ENCODE measurements around the gene SCT. TPM values are rescaled to one million over a fixed set of nuclear protein-coding genes. Genes with fewer than 3 reads are reported as not detected.
"Not testable (repeated sequence)": the region's sequence is repeated elsewhere in the genome, so short reads cannot be mapped to it uniquely, and the experiment has no call there.

SCT gene
- total and polyA plus RNA-seq, 2 donors (not counting 1 experiment from before 2014, with no cell fraction given): not detected

- H3K9me3 ChIP-seq (ENCODE audit: control insufficient read depth, insufficient read depth, low read depth, low read length): no peaks in the 10 kb centered on the region
- H3K4me3 ChIP-seq (replicated peaks in 1 of 4; ENCODE audit: control extremely low read depth in 1 of 4, insufficient read depth in 1 of 4, low read depth in 3 of 4, low read length in 4 of 4): no peak overlapping the region
- no peaks in the 10 kb centered on the region for H3K4me1 ChIP-seq (ENCODE audit: control insufficient read depth, extremely low read depth, insufficient read depth, low read length)
- peaks cover 6% of the 10 kb centered on the region for H3K36me3 ChIP-seq (ENCODE audit: control insufficient read depth, insufficient read depth, low read length)
- no peaks in the 10 kb centered on the region for H4K20me1 ChIP-seq (ENCODE audit: control insufficient read depth, extremely low read depth, insufficient read depth, low read length)
- TF ChIP-seq EZH2 (IDR thresholded peaks at IDR 0.05; ENCODE audit: low read length, missing control alignments): no peak
- TF ChIP-seq CTCF (conservative IDR thresholded peaks at IDR 0.05 in 1 of 2, IDR thresholded peaks at IDR 0.05 in 1 of 2; ENCODE audit: low read depth in 1 of 2, low read length in 2 of 2): no peak
- H3K27ac ChIP-seq (ENCODE audit: insufficient read depth, low read length): no peak overlapping the region
- H3K9ac ChIP-seq (ENCODE audit: insufficient read depth, low read length): no peak overlapping the region
- H3K27me3 ChIP-seq (ENCODE audit: control insufficient read depth, insufficient read depth, low read length): no peaks in the 10 kb centered on the region
- no peaks in the 10 kb centered on the region for H3K79me2 ChIP-seq (ENCODE audit: control insufficient read depth, insufficient read depth, low read length)
- no peak for DNase-seq (ENCODE audit: low read depth in 2 of 2)
- no peak overlapping the region for H2AFZ ChIP-seq (ENCODE audit: low read length)
- H3K4me2 ChIP-seq (ENCODE audit: extremely low read depth, insufficient read depth, low read length): no peak overlapping the region
Observed at GRCh38 chr11:655036-655726, 28.2 kb upstream of the SCT start.

GRCh38 chr11:654444-654843, 27.5 kb upstream of the SCT start:
- not testable (repeated sequence) for DNase-seq (ENCODE audit: low read depth in 2 of 2); H2AFZ ChIP-seq (ENCODE audit: low read length); H3K4me2 ChIP-seq (ENCODE audit: extremely low read depth, insufficient read depth, low read length)

GRCh38 chr11:653837-654236, 26.9 kb upstream of the SCT start:
- Histone ChIP-seq H3K27me3 (ENCODE audit: control insufficient read depth, insufficient read depth, low read length) (no peaks in the 10 kb centered on the region), H3K4me2 (ENCODE audit: extremely low read depth, insufficient read depth, low read length) (no peak overlapping the region), H3K4me1 (ENCODE audit: control insufficient read depth, extremely low read depth, insufficient read depth, low read length) (no peaks in the 10 kb centered on the region), H3K9ac (ENCODE audit: insufficient read depth, low read length) (no peak overlapping the region), H3K36me3 (ENCODE audit: control insufficient read depth, insufficient read depth, low read length) (peaks cover 5% of the 10 kb centered on the region), H3K9me3 (ENCODE audit: control insufficient read depth, insufficient read depth, low read depth, low read length) (no peaks in the 10 kb centered on the region), H3K27ac (ENCODE audit: insufficient read depth, low read length) (no peak overlapping the region), H2AFZ (ENCODE audit: low read length) (no peak overlapping the region), H3K79me2 (ENCODE audit: control insufficient read depth, insufficient read depth, low read length) (no peaks in the 10 kb centered on the region), H4K20me1 (ENCODE audit: control insufficient read depth, extremely low read depth, insufficient read depth, low read length) (no peaks in the 10 kb centered on the region), H3K4me3 (replicated peaks in 1 of 4; ENCODE audit: control extremely low read depth in 1 of 4, insufficient read depth in 1 of 4, low read depth in 3 of 4, low read length in 4 of 4) (no peak overlapping the region)
- DNase-seq (ENCODE audit: low read depth in 2 of 2): no peak
- TF ChIP-seq CTCF (conservative IDR thresholded peaks at IDR 0.05 in 1 of 2, IDR thresholded peaks at IDR 0.05 in 1 of 2; ENCODE audit: low read depth in 1 of 2, low read length in 2 of 2): no peak
- TF ChIP-seq EZH2 (IDR thresholded peaks at IDR 0.05; ENCODE audit: low read length, missing control alignments): no peak

More at GRCh38 chr11:654444-654843, 27.5 kb upstream of the SCT start:
- H3K27me3 ChIP-seq (ENCODE audit: control insufficient read depth, insufficient read depth, low read length); H3K79me2 ChIP-seq (ENCODE audit: control insufficient read depth, insufficient read depth, low read length); H3K4me3 ChIP-seq (replicated peaks in 1 of 4; ENCODE audit: control extremely low read depth in 1 of 4, insufficient read depth in 1 of 4, low read depth in 3 of 4, low read length in 4 of 4); H3K36me3 ChIP-seq (ENCODE audit: control insufficient read depth, insufficient read depth, low read length); H3K4me1 ChIP-seq (ENCODE audit: control insufficient read depth, extremely low read depth, insufficient read depth, low read length); H3K27ac ChIP-seq (ENCODE audit: insufficient read depth, low read length); H3K9me3 ChIP-seq (ENCODE audit: control insufficient read depth, insufficient read depth, low read depth, low read length); H4K20me1 ChIP-seq (ENCODE audit: control insufficient read depth, extremely low read depth, insufficient read depth, low read length); H3K9ac ChIP-seq (ENCODE audit: insufficient read depth, low read length): not testable (repeated sequence)

GRCh38 chr11:653136-653535, 26.2 kb upstream of the SCT start:
- DNase-seq (ENCODE audit: low read depth in 2 of 2); H3K9ac ChIP-seq (ENCODE audit: insufficient read depth, low read length); H2AFZ ChIP-seq (ENCODE audit: low read length); H3K4me3 ChIP-seq (replicated peaks in 1 of 4; ENCODE audit: control extremely low read depth in 1 of 4, insufficient read depth in 1 of 4, low read depth in 3 of 4, low read length in 4 of 4); H3K27ac ChIP-seq (ENCODE audit: insufficient read depth, low read length); H3K4me1 ChIP-seq (ENCODE audit: control insufficient read depth, extremely low read depth, insufficient read depth, low read length); H3K27me3 ChIP-seq (ENCODE audit: control insufficient read depth, insufficient read depth, low read length); H3K4me2 ChIP-seq (ENCODE audit: extremely low read depth, insufficient read depth, low read length); H3K36me3 ChIP-seq (ENCODE audit: control insufficient read depth, insufficient read depth, low read length); H3K9me3 ChIP-seq (ENCODE audit: control insufficient read depth, insufficient read depth, low read depth, low read length); H4K20me1 ChIP-seq (ENCODE audit: control insufficient read depth, extremely low read depth, insufficient read depth, low read length); H3K79me2 ChIP-seq (ENCODE audit: control insufficient read depth, insufficient read depth, low read length): not testable (repeated sequence)

Measured in fibroblast of lung (primary cell).